Neural cell (in vitro differentiated cells): Measurements from ENCODE around the gene ADAMTS2. TPM values are rescaled to one million over a fixed set of nuclear protein-coding genes. Genes with fewer than 3 reads are reported as not detected.

Experiments
- H2AFZ ChIP-seq: fragments of 200-600, 300-800 bp; sonication (generic), shearing (Covaris generic); 2 replicates; pipeline ENCODE4 v1.6.0; 2014; ENCODE audit warnings: low read depth, mild to moderate bottlenecking, antibody characterized with exemption, low read length, moderate library complexity
- H3F3A ChIP-seq: fragments of 200-600 bp; shearing (Covaris generic); 2 replicates; pipeline ENCODE4 v1.6.1; 2016; ENCODE audit warnings: mild to moderate bottlenecking, moderate library complexity, mixed read lengths, antibody characterized with exemption, low read length; ENCODE audit not compliant: insufficient read depth, poor library complexity, severe bottlenecking
- H3K27ac ChIP-seq: fragments of 200-600, 300-800 bp; sonication (generic), shearing (Covaris generic); 2 replicates; pipeline ENCODE4 v1.5.1; 2014; ENCODE audit warnings: mild to moderate bottlenecking, low read length, moderate library complexity
- H3K27me3 ChIP-seq: fragments of 300-800, 200-600 bp; sonication (generic), shearing (Covaris generic); 2 replicates; pipeline ENCODE4 v1.6.0; 2014; ENCODE audit warnings: mild to moderate bottlenecking, low read depth, low read length, moderate library complexity; ENCODE audit not compliant: insufficient read depth
- H3K36me3 ChIP-seq: fragments of 300-800, 200-600 bp; sonication (generic), shearing (Covaris generic); 2 replicates; pipeline ENCODE4 v1.5.1; 2014; ENCODE audit warnings: mild to moderate bottlenecking, antibody characterized with exemption, low read length, moderate library complexity; ENCODE audit not compliant: insufficient read depth
- H3K4me2 ChIP-seq: fragments of 300-800, 200-600 bp; sonication (generic), shearing (Covaris generic); 2 replicates; pipeline ENCODE4 v1.6.0; 2014; ENCODE audit warnings: mild to moderate bottlenecking, low read length
- H3K4me3 ChIP-seq: fragments of 300-800, 200-600 bp; sonication (generic), shearing (Covaris generic); 2 replicates; pipeline ENCODE4 v1.5.1; 2014; ENCODE audit warnings: mild to moderate bottlenecking, low read length, moderate library complexity
- H3K79me2 ChIP-seq: fragments of 200-600 bp; shearing (Covaris generic); replicated peaks from 2 replicates; pipeline ENCODE4 v1.6.0; 2014; ENCODE audit warnings: mild to moderate bottlenecking, low read length, moderate library complexity; ENCODE audit not compliant: insufficient read depth
- H3K9ac ChIP-seq: fragments of 300-800, 200-600 bp; sonication (generic), shearing (Covaris generic); 2 replicates; pipeline ENCODE4 v1.6.1; 2016; ENCODE audit warnings: mild to moderate bottlenecking, low read length, mixed read lengths
- H3K9me2 ChIP-seq: fragments of 200-600 bp; shearing (Covaris generic); 2 replicates; pipeline ENCODE4 v1.6.1; 2016; ENCODE audit warnings: mild to moderate bottlenecking, low read length, mixed read lengths; ENCODE audit not compliant: insufficient read depth
- H3K9me3 ChIP-seq: fragments of 200-600, 300-800 bp; sonication (generic), shearing (Covaris generic); 2 replicates; pipeline ENCODE4 v1.6.1; 2016; ENCODE audit warnings: mild to moderate bottlenecking, mixed run types, low read length, moderate library complexity, mixed read lengths
- H4K20me1 ChIP-seq: fragments of 200-600 bp; shearing (Covaris generic); 2 replicates; pipeline ENCODE4 v1.6.1; 2016; ENCODE audit warnings: mild to moderate bottlenecking, mixed run types; ENCODE audit not compliant: insufficient read depth
- EP300 ChIP-seq: fragments of 450-650 bp; conservative IDR thresholded peaks from 2 replicates; pipeline ENCODE4 v1.6.1; 2014; ENCODE audit warnings: antibody characterized with exemption, mild to moderate bottlenecking, moderate library complexity; ENCODE audit not compliant: poor library complexity, severe bottlenecking
- EZH2 ChIP-seq: fragments of 200-600, 300-800 bp; shearing (Covaris generic), sonication (generic); IDR thresholded peaks from 2 replicates; pipeline ENCODE4 v1.6.1; 2014; ENCODE audit warnings: antibody characterized with exemption, low read length, borderline replicate concordance, mild to moderate bottlenecking; ENCODE audit not compliant: insufficient read depth, poor library complexity, severe bottlenecking
- MXI1 ChIP-seq: fragments of 450-650 bp; conservative IDR thresholded peaks from 2 replicates; pipeline ENCODE4 v1.6.1; 2014; ENCODE audit warnings: antibody characterized with exemption, mild to moderate bottlenecking; ENCODE audit not compliant: poor library complexity, severe bottlenecking
- POLR2AphosphoS5 ChIP-seq: IDR thresholded peaks from 2 replicates; pipeline ENCODE4 v1.6.1; 2012
- RAD21 ChIP-seq: fragments of 450-650 bp; conservative IDR thresholded peaks from 2 replicates; pipeline ENCODE4 v1.6.1; 2014; ENCODE audit warnings: antibody characterized with exemption, mild to moderate bottlenecking, moderate library complexity
- SMC3 ChIP-seq: fragments of 450-650 bp; conservative IDR thresholded peaks from 2 replicates; pipeline ENCODE4 v1.6.1; 2014; ENCODE audit warnings: antibody characterized with exemption, mild to moderate bottlenecking, moderate library complexity; ENCODE audit not compliant: poor library complexity
- TAF1 ChIP-seq: IDR thresholded peaks from 2 replicates; pipeline ENCODE4 v1.6.1; 2012; ENCODE audit warnings: low read depth
- polyA plus RNA-seq: library from polyadenylated mRNA; depleted of rRNA; stranded (reverse); fragments of >200 nt; gene quantifications from 2 replicates; pipeline ENCODE4 v1.2.3, GENCODE V29; 2014
- TF ChIP-seq, protein P1 (sequence below): IDR thresholded peaks from 2 replicates; pipeline ENCODE4 v1.6.1; 2012; ENCODE audit warnings: borderline replicate concordance
- TF ChIP-seq, protein P2 (sequence below): fragments of 450-650 bp; IDR thresholded peaks from 2 replicates; pipeline ENCODE4 v1.5.1; 2014; ENCODE audit warnings: antibody characterized with exemption, mild to moderate bottlenecking, moderate library complexity; ENCODE audit not compliant: poor library complexity, severe bottlenecking

Gene ADAMTS2
- polyA plus RNA-seq, 1 donor from 2014 or later: 0.61 TPM

DNA sequence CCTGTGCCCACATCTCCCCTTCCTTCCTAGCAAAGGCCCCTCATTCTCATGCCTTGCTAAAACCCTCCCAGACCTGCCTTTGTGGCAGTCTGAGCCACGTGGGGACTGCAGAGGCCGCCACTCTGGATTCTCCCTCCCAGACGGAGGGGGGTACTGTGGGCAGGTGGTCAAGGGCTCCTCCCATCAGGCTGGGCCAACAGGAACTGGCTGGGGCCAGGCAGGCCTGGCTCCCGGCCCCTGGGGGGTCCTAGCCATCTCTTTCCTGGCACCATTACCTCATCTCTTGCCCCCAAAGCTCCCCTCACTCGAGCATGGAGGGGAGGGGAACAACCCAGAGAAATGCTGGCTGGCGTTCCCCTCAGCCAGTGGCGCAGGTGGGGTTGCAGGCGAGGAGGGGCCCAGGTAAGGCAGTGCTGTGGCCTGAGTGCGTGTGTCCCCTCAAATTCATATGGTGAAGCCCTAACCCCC is 196.5 kb downstream of the ADAMTS2 start:
- Histone ChIP-seq H3K27me3 (no peaks in the 10 kb centered on the region), H3K4me3 (no peak overlapping the region), H2AFZ (no peak overlapping the region), H3F3A (no peaks in the 10 kb centered on the region), H3K9ac (no peak overlapping the region), H3K9me2 (no peaks in the 10 kb centered on the region), H3K79me2 (no peaks in the 10 kb centered on the region), H3K36me3 (no peaks in the 10 kb centered on the region), H3K4me2 (no peak overlapping the region), H3K9me3 (no peaks in the 10 kb centered on the region), H4K20me1 (no peaks in the 10 kb centered on the region), H3K27ac (no peak overlapping the region)
- TF ChIP-seq EP300: no peak
- TF ChIP-seq, protein P1, sequence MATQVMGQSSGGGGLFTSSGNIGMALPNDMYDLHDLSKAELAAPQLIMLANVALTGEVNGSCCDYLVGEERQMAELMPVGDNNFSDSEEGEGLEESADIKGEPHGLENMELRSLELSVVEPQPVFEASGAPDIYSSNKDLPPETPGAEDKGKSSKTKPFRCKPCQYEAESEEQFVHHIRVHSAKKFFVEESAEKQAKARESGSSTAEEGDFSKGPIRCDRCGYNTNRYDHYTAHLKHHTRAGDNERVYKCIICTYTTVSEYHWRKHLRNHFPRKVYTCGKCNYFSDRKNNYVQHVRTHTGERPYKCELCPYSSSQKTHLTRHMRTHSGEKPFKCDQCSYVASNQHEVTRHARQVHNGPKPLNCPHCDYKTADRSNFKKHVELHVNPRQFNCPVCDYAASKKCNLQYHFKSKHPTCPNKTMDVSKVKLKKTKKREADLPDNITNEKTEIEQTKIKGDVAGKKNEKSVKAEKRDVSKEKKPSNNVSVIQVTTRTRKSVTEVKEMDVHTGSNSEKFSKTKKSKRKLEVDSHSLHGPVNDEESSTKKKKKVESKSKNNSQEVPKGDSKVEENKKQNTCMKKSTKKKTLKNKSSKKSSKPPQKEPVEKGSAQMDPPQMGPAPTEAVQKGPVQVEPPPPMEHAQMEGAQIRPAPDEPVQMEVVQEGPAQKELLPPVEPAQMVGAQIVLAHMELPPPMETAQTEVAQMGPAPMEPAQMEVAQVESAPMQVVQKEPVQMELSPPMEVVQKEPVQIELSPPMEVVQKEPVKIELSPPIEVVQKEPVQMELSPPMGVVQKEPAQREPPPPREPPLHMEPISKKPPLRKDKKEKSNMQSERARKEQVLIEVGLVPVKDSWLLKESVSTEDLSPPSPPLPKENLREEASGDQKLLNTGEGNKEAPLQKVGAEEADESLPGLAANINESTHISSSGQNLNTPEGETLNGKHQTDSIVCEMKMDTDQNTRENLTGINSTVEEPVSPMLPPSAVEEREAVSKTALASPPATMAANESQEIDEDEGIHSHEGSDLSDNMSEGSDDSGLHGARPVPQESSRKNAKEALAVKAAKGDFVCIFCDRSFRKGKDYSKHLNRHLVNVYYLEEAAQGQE: no peak
- TF ChIP-seq, protein P2, sequence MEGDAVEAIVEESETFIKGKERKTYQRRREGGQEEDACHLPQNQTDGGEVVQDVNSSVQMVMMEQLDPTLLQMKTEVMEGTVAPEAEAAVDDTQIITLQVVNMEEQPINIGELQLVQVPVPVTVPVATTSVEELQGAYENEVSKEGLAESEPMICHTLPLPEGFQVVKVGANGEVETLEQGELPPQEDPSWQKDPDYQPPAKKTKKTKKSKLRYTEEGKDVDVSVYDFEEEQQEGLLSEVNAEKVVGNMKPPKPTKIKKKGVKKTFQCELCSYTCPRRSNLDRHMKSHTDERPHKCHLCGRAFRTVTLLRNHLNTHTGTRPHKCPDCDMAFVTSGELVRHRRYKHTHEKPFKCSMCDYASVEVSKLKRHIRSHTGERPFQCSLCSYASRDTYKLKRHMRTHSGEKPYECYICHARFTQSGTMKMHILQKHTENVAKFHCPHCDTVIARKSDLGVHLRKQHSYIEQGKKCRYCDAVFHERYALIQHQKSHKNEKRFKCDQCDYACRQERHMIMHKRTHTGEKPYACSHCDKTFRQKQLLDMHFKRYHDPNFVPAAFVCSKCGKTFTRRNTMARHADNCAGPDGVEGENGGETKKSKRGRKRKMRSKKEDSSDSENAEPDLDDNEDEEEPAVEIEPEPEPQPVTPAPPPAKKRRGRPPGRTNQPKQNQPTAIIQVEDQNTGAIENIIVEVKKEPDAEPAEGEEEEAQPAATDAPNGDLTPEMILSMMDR: no peak
- TF ChIP-seq POLR2AphosphoS5: no peak
- no peak for TF ChIP-seq EZH2
- no peak for TF ChIP-seq SMC3
- TF ChIP-seq TAF1: no peak
- no peak for TF ChIP-seq MXI1
- TF ChIP-seq RAD21: no peak

DNA sequence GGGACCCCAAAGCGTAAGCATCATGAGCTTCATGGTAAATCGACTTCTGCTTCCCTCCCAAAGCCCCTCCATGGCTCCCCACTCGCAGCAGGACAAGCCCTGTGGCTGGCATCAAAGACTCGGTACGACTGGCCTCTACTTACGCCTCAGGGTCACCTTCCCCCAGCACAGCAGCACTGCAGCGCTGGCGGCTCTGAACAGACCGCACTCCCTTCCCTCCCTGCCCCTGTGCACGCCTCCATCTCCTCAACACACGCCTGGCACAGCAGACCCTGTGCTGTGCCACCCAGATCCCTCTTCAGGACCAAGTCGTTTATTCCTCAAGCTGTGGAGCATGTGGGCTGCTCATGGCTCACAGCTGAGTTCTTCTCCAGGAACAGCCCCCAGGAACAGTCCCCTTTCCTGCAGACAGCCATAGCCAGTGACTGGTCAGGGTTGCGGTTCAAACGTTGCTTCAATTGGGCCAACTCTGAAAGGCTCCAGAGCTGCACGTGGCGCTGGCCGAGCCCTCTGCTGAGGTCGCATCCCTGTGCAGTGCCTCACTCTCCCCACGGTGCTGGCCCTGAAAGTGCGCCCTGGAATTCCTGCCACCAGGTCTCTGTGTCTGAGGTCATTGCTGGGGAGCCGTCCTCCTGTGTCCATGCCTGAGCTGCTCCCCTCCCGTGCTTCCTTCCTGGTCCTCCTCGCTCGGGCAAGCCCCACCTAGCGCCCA is 197.1 kb downstream of the ADAMTS2 start:
- Histone ChIP-seq H3K9me3 (no peaks in the 10 kb centered on the region), H3K4me3 (no peak overlapping the region), H3K27ac (no peak overlapping the region), H3F3A (no peaks in the 10 kb centered on the region), H3K27me3 (no peaks in the 10 kb centered on the region), H3K4me2 (no peak overlapping the region), H3K79me2 (no peaks in the 10 kb centered on the region), H3K9me2 (no peaks in the 10 kb centered on the region), H2AFZ (no peak overlapping the region), H3K9ac (no peak overlapping the region), H4K20me1 (no peaks in the 10 kb centered on the region), H3K36me3 (no peaks in the 10 kb centered on the region)
- TF ChIP-seq MXI1: no peak
- no peak for TF ChIP-seq EP300
- TF ChIP-seq TAF1: no peak
- no peak for TF ChIP-seq RAD21
- no peak for TF ChIP-seq EZH2
- TF ChIP-seq, protein P1: no peak
- TF ChIP-seq, protein P2: no peak
- no peak for TF ChIP-seq SMC3
- TF ChIP-seq POLR2AphosphoS5: no peak
